DMS79 treated with DMSO at 0.1 percent for 48 hours (cell line): Measurements from ENCODE around the gene TMEM184B.
A peak's percentile ranks its signal among the peaks of the same experiment; 100 is the strongest.
"Not testable (repeated sequence)": the region's sequence is repeated elsewhere in the genome, so short reads cannot be mapped to it uniquely, and the experiment has no call there.

ENCODE experiments used
- DNase-seq: peaks from one replicate; lab custom pipeline; 2025; lab: John Stamatoyannopoulos, UW

Gene TMEM184B

DNA sequence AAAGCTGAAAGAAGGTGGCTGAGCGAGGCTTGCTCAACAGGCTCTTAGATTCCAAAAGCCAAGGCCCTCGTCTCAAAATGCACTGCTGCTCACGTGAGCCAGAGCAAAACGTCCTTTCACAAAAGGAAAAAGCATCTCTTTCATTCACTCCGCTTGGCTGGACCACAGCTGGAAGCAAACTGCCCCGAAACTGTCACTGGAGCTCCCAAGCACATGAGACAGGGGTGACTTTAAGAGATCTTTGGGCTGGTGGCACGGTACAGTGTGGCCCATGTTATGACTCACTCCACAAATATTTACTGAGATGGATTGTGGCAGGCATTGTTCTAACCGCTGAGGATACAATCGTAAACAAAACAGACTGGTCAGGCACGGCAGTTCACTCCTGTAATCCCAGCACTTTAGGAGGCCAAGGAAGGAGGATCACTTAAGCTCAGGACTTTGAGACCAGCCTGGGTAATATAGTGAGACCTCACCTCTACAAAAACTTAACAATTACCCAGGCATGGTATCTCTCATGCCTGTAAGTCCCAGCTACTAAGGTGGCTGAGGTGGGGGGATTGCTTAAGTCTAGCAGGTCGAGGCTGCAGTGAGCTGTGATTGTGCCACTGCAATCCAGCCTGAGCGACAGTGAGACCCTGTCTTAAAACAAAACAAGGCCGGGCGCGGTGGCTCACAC is 94.7 kb downstream of the TMEM184B start:
- peak; percentile 22 for DNase-seq

DNA sequence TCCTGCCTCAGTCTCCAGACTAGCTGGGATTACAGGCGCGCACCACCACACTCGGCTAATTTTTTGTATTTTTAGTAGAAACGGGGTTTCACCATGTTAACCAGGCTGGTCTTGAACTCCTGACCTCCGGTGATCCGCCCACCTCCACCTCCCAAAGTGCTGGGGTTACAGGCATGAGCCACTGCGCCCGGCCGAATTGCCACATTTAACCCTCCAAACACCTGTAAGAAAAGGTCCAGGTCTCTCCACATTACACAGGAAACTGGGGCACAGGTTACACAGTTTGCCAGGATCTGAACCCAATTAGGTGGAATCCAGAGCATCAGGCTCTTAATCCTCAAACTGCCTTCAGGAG is 95.3 kb downstream of the TMEM184B start:
- not testable (repeated sequence) for DNase-seq

DNA sequence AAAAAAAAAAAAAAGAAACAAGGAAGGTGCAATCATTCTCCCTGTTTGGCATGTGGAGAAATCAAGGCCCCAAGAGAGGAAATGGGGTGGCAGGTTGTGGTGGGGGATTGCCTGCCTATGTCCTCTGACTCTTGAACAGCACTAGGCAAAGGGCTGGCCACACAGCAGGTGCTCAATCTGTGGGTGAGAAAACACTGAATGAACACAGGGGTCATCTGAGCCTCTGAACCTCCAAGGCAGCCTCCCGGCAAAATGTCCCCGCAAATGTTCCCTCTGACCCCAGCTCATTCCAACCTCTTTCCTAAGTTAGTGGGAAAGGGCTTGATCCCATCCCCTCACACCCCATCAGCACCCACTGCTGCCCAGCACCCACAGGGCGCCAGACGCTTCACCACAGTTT is 95.8 kb downstream of the TMEM184B start:
- DNase-seq, result no peak

DNA sequence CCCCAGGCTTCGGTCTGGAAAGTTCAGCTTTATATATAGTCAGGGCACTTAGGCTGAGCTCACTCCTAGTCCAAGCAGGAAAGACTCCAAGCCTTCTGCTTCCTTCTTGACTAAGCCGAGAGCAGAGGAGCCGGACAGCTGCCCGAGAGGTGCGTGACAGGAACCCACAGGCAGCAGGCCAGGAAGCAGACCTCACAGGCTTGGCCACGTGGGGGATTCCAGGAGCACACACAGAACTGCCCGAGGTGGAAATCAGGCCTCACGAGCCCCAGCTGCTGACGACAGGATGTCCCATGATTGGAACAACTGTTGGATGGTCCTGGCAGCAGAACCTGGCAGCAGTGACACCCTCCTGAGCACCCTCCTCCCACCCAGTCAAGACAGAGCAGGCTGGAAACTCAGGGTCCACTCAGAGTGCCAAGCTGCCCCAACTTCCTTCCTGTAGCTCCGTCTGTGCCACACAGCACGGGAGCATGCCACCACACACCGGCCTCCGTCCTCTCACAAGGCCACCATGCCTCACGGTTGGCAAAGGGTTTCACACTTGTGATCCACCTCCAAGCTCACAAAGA is 96.6 kb downstream of the TMEM184B start:
- no peak for DNase-seq

DNA sequence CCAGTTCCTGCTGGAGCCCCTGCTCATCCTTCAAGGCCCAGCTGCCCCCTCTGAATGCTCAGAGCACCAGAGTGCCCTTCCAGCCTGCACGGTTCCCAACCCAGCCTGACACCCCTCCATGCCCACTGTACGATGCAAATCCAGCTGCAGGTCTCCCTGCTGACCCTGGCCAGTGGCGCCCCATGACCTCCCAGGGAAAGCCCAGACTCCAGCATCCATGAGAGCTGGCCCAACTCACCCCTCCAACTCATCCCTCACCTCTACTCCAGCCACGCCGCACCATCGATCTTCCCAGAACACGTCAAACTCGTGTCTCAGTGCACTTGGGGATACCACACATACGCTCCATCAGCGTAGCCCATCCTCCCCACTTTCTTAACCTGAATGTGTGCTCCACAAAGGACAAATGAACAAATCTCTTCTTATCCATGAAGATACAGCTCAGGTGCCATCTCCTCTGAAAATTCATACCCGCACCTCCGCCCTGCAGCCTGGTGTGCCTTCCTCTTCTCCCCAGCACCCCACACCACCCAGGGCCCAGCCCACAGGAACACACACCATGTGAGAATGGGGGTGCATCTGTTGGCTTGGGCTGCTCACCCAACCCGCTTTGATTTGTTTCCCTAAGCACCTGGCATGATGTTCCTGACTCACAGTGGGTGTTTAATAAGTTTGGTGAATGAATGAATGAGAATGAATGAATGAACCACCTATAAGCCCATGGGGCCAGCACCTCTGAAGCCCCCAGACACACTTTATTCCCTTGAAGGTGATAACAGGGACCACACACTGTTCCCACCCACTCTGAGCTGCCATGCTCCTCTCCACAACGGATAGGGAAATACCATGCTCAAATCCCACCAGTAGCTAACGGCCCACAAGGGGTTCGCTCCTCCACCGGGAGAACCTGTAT is 97.3 kb downstream of the TMEM184B start:
- no peak for DNase-seq

DNA sequence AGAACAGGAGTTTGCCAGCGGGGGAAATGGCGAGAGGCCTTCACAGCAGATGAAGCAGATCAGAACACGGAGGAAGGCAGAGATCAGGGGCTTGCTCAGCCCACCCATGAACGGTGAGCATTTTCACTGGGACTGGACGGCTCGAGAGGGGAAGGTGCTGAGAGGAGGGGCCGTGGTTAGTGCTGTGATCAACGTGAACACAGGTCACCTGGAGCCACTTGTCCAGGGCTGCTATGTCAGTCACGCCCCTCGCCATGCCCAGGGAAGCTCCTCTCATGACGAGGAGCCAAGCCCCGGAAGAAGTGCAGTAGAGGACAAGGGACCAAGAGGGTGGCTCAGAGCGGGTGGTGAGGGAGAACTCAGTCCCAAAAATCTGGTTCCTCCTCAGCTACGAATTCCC is 98.2 kb downstream of the TMEM184B start:
- DNase-seq, result no peak

DNA sequence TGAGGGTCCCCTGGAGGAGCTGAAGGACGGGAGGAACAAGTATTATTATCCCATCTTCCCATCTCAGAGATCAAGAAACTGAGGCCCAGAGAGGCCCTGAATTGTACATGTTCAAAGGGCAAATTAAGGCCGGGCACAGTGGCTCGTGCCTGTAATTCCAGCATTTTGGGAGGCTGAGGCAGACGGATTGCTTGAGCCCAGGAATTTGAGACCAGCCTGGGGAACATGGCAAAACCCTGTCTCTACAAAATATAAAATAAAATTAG is 99.2 kb downstream of the TMEM184B start:
- no peak for DNase-seq

DNA sequence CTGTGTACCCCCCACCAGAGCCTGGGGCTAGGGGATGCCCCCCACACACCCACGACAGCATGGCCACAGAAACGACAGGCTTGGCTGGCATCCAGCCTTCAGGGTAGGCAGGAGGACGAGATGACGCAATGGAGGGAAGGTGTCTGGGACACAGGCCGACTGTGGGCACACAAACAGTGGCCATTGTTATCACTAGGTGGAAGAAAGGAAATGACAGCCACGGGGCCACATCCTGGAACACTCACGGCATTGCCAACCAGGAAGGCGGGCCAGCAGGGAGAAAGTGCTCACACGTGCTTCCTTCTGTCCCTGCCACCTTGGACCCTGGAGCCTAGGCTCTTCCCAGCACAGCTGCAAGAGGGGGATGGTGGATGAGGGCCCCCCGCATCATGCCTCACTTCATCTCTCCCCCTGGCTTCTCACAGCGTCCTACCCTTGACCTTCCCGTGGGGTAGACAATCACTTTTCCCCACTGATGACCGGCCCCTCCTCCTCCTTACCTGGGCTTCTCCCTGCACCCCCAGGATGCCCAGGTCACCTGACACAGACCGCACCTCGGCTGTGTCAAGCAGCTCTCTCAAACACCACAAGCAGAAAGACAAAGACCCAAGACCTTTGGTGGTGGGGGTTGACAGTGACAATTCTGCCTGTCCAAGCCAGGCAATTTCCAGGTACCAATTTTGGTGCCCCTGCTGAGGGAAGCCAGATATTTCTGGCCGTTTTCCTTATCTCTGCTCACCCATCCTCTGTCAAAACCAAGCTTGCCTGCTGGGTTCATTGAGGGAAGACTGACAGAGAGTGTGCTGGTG is 99.8 kb downstream of the TMEM184B start:
- DNase-seq, result no peak

DNA sequence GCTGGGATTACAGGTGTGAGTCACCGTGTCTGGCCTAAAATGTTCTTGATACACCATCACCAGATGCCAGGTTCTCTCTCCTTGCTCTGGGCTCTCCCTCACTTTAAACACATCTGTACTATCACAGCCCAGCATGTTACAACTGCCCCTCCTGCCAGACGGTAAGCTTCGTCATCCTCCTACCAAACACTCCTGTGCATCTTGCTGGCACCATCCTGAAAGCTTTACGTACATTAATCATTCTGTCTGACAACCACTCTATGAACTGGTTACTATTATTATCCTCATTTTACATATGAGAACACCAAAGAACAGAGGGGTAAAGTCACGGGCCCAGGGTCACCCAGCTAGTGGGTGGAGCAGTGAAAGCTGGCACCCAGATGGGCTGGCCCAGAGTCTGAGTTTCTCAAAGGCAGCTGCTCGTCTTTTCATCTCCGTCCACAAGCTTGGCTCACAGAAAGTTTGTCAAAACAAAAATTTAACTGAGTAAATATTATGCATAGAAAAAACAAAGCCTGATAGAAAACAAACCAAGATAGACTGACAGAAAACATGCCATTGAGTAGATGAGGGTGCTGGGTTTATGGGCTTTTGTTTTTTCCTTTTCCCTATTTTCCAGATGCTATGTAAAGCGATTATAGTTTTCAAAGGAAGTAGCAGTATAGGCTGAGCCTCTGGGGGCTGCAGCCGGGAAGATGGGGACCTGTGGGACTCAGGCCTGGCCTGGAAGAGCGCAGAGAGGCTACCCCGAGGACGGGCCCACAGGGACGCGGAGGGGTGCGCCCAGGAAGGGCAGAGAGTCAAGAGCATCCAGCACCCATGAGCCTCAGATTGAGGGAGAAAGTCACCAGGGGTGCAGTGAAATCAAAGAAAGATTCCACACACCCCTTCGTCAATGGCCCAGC is 100.6 kb downstream of the TMEM184B start:
- no peak for DNase-seq

DNA sequence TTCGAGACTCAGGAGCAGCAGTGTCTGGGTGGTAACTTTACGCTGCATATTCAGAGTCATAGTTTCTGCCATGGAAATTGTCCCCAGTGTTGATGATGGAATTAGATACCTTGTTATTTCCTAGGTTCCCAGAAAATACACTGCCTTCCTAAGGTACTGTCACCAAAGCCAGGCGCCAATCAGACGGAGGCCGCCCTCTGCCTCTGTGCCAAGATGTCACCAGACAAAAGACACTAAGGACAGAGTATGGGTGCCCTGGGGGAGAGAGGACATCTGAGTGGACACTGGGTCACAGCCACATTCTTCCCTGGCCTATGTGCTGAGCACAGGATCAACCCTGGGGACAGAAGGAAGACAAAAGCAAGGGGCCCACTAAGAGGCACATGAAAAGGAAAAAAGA is 102.3 kb downstream of the TMEM184B start:
- no peak for DNase-seq
